ENCODE measurements around the gene ZNF655. TPM values are rescaled to one million over a fixed set of nuclear protein-coding genes. Genes with fewer than 3 reads are reported as not detected.
A peak's percentile ranks its signal among the peaks of the same experiment; 100 is the strongest.

The ZNF655 gene
- total and polyA plus RNA-seq, 7 experiments from 2014 or later = 65.8 to 165 (median 150) TPM

DNA sequence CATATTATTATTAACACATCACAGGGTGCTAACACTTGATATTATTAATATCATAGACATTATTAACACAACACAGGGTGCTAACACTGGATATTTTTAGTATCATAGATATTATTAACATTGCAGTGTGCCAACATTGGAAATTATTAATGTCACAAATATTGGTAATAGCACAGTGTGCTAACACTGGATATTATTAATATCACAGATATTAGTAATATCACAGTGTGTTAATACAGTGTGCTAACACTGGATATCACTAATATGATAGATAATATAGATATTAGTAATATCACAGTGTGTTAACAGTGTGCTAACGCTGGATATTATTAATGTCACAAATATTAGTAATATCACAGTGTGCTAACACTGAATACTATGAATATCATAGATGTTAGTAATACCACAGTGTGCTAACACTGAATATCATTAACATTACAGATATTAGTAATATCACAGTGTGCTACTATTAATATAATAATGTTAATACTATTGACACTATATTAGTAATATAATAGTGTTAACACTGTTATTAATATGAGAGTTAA, 38.0 kb downstream of the ZNF655 start:
- ChIA-PET CTCF (no interaction called here), POLR2A (no interaction called here)
- no peaks in the 10 kb centered on the region for H3K27me3 Mint-ChIP-seq
- no peaks in the 10 kb centered on the region for H3K27me3 ChIP-seq (ENCODE audit: control insufficient read depth in 2 of 2, insufficient read depth in 2 of 2, low read length in 2 of 2)
- H3K9me3 Mint-ChIP-seq = no peaks in the 10 kb centered on the region
- no peak overlapping the region for H3K27ac Mint-ChIP-seq
- H3K4me1 Mint-ChIP-seq = no peaks in the 10 kb centered on the region
- H3K36me3 Mint-ChIP-seq = no peaks in the 10 kb centered on the region
- H3K4me3 ChIP-seq (ENCODE audit: low read length) = no peak overlapping the region
- H3K27ac ChIP-seq (ENCODE audit: low read depth, low read length) = no peak overlapping the region
- no peak overlapping the region for H3K4me3 Mint-ChIP-seq
- intact Hi-C loops (cut with micrococcal nuclease) = no loop called here
- no peaks in the 10 kb centered on the region for H3K9me3 ChIP-seq (ENCODE audit: control insufficient read depth in 2 of 3, low read length in 3 of 3)
- H3K36me3 ChIP-seq (ENCODE audit: control insufficient read depth in 2 of 3, insufficient read depth in 3 of 3, low read length in 3 of 3) = no peaks in the 10 kb centered on the region
- DNase-seq (no peak), ATAC-seq (no peak)
- H3K4me1 ChIP-seq (ENCODE audit: control insufficient read depth in 2 of 2, insufficient read depth in 2 of 2, low read length in 2 of 2) = no peaks in the 10 kb centered on the region

DNA sequence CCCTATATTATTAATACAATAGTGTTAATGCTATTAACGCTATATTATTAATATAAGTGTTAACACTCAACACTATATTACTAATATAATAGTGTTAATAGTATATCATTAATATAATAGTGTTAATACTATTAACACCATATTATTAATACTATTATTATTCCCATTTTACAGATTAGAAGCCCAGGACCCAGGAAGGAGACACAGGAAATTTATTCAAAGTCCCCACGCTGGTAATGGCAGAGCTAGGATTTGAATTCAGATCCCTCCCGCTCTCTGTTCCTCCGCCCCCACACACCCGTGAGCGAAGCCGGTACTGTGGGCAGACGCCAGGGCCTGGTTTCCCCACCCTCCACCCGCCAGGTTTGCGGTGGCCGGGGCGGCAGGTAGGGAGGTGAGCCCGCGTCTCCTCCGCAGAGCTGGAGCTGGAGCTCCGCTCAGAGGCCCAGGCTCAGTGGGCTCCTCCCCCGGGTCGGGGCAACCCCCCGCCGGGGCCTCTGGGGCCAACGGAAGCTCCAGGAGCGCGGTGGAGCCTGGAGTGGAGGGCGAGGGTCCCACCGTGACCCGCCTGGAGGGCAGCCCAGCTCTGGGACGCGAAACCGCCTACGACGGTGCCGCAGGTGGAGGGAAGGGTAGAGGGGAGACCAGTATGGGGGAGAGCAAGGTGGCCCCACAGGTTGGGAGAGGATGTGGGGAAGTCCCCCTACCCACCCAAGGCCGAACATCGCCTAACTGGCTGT, 39.5 kb downstream of the ZNF655 start, which contains the start of gene TMEM225B:
TSS of gene TMEM225B (plus strand) at position 506 of the 740 bp plus-strand sequence. CDS start 6,122 bp downstream, outside the sequence.
- DNase-seq (peak in 5 of 9 donors; percentile 24 to 46 (median 38)), ATAC-seq (no peak)
- H3K27me3 ChIP-seq (ENCODE audit: control insufficient read depth in 2 of 2, insufficient read depth in 2 of 2, low read length in 2 of 2) = no peaks in the 10 kb centered on the region
- Mint-ChIP-seq H3K36me3 (no peaks in the 10 kb centered on the region), H3K27ac (no peak within 1 kb of the TSS), H3K4me1 (peaks cover 0 to 3% (median 0%) of the 10 kb centered on the region in 7 donors), H3K9me3 (no peaks in the 10 kb centered on the region), H3K27me3 (no peaks in the 10 kb centered on the region), H3K4me3 (no peak within 1 kb of the TSS)
- no peak within 1 kb of the TSS for H3K4me3 ChIP-seq (ENCODE audit: low read length)
- ChIA-PET POLR2A (interaction anchor here (0.7 kb wide), 1 partner anchor 19 kb away, joined by 3 read pairs; the partner anchor contains the start of gene ZSCAN25), CTCF (no interaction called here)
- no peaks in the 10 kb centered on the region for H3K4me1 ChIP-seq (ENCODE audit: control insufficient read depth in 2 of 2, insufficient read depth in 2 of 2, low read length in 2 of 2)
- H3K27ac ChIP-seq (ENCODE audit: low read depth, low read length) = no peak within 1 kb of the TSS
- no peaks in the 10 kb centered on the region for H3K9me3 ChIP-seq (ENCODE audit: control insufficient read depth in 2 of 3, low read length in 3 of 3)
- intact Hi-C loops (cut with micrococcal nuclease) = no loop called here
- no peaks in the 10 kb centered on the region for H3K36me3 ChIP-seq (ENCODE audit: control insufficient read depth in 2 of 3, insufficient read depth in 3 of 3, low read length in 3 of 3)

DNA sequence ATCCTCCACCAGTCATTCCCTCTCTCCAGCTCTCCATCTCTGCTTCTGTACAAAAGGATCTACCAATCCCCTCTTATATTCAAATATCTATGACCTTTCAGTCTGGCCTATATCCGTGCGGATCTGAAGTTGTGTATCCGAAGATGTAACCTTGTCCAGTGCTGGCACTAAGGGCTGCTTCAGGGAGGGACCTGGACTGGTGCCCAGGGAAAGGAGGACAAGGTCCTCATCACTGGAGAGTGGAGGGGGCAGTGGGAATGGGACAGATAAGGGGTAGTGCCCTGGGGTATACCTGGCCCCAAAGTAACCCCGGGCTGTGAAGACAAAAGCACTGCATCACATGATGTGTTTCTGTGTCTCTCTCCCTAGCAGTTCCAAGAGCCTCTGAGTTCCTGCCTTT, 41.4 kb downstream of the ZNF655 start:
- no peaks in the 10 kb centered on the region for H3K9me3 ChIP-seq (ENCODE audit: control insufficient read depth in 2 of 3, low read length in 3 of 3)
- POLR2A ChIA-PET = no interaction called here
- CTCF ChIA-PET = interaction anchor here (0.7 kb wide), 1 partner anchor 269 kb away, joined by 3 read pairs; no protein-coding TSS in a partner anchor
- Mint-ChIP-seq H3K27ac (no peak overlapping the region), H3K27me3 (no peaks in the 10 kb centered on the region), H3K36me3 (no peaks in the 10 kb centered on the region), H3K9me3 (no peaks in the 10 kb centered on the region), H3K4me3 (no peak overlapping the region), H3K4me1 (peaks cover 0 to 6% (median 0%) of the 10 kb centered on the region in 7 donors)
- no peak overlapping the region for H3K4me3 ChIP-seq (ENCODE audit: low read length)
- intact Hi-C loops (cut with micrococcal nuclease) = no loop called here
- no peaks in the 10 kb centered on the region for H3K36me3 ChIP-seq (ENCODE audit: control insufficient read depth in 2 of 3, insufficient read depth in 3 of 3, low read length in 3 of 3)
- DNase-seq (no peak), ATAC-seq (no peak)
- H3K27me3 ChIP-seq (ENCODE audit: control insufficient read depth in 2 of 2, insufficient read depth in 2 of 2, low read length in 2 of 2) = no peaks in the 10 kb centered on the region
- no peak overlapping the region for H3K27ac ChIP-seq (ENCODE audit: low read depth, low read length)
- no peaks in the 10 kb centered on the region for H3K4me1 ChIP-seq (ENCODE audit: control insufficient read depth in 2 of 2, insufficient read depth in 2 of 2, low read length in 2 of 2)

DNA sequence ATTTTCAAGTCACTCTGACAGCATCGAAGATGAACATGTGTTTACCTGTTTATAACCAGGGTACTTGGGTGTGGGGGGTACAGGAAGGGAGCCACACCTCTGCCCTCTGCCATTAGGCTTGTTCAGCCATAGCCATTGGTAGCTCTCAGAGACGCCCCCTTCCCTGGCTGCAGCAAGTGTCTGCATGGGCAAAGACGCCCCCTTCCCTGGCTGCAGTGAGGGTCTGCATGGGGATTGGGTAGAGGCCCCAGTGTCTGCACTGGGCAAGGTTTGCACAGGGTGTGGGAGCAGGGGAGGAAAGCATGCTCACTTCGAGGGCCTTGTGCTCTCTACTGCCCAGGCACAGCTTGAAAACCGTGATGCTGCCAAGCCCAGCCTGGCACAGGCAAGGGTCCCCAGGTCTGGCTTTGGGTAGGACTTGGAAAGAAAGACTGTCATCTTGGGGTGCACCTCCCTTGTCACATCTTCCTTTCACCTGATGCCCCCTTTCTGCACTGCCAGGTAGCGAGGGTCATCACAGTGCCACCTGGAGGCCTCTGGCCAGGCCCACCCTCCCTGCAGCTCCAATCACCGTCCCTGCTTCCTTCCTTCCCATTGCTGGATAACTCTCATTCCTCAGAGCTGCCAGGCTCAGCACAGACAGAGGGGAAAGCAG, 43.3 kb downstream of the ZNF655 start:
- no peaks in the 10 kb centered on the region for H3K4me1 ChIP-seq (ENCODE audit: control insufficient read depth in 2 of 2, insufficient read depth in 2 of 2, low read length in 2 of 2)
- Mint-ChIP-seq H3K27me3 (peaks cover 0 to 2% (median 0%) of the 10 kb centered on the region in 5 donors), H3K27ac (peak overlapping the region in 1 of 9 donors; percentile 21), H3K4me3 (no peak overlapping the region), H3K9me3 (no peaks in the 10 kb centered on the region), H3K4me1 (peaks cover 0 to 6% (median 0%) of the 10 kb centered on the region in 7 donors), H3K36me3 (no peaks in the 10 kb centered on the region)
- ATAC-seq (no peak), DNase-seq (peak in 1 of 9 donors; percentile 18)
- H3K36me3 ChIP-seq (ENCODE audit: control insufficient read depth in 2 of 3, insufficient read depth in 3 of 3, low read length in 3 of 3) = no peaks in the 10 kb centered on the region
- intact Hi-C loops (cut with micrococcal nuclease) = no loop called here
- H3K9me3 ChIP-seq (ENCODE audit: control insufficient read depth in 2 of 3, low read length in 3 of 3) = no peaks in the 10 kb centered on the region
- no peaks in the 10 kb centered on the region for H3K27me3 ChIP-seq (ENCODE audit: control insufficient read depth in 2 of 2, insufficient read depth in 2 of 2, low read length in 2 of 2)
- ChIA-PET CTCF (no interaction called here), POLR2A (interaction anchor here (1.4 kb wide), 1 partner anchor 15 kb away, joined by 4 read pairs; the partner anchor contains the start of gene ZSCAN25)
- H3K4me3 ChIP-seq (ENCODE audit: low read length) = no peak overlapping the region
- no peak overlapping the region for H3K27ac ChIP-seq (ENCODE audit: low read depth, low read length)

DNA sequence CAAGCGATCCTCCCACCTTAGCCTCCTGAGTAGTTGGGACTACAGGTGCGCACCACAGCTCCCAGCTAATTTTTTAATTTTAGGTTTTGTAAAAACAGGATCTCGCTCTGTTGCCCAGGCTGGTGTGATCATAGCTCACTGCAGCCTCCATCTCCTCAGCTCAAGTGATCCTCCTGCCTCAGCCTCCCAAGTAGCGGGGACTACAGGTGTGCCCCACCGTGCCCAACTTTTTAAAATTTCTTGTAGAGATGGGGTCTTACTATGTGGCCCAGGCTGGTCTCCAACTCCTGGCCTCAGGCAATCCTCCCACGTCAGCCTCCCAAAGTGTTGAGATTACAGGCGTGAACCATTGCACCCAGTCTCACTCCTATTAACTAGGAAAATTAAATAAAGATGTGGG, 47.1 kb downstream of the ZNF655 start:
- CTCF ChIA-PET = no interaction called here
- H3K4me1 ChIP-seq (ENCODE audit: control insufficient read depth in 2 of 2, insufficient read depth in 2 of 2, low read length in 2 of 2) = no peaks in the 10 kb centered on the region
- H3K36me3 ChIP-seq (ENCODE audit: control insufficient read depth in 2 of 3, insufficient read depth in 3 of 3, low read length in 3 of 3) = no peaks in the 10 kb centered on the region
- Mint-ChIP-seq H3K27me3 (peaks cover 0 to 2% (median 0%) of the 10 kb centered on the region in 5 donors), H3K4me3 (no peak overlapping the region), H3K36me3 (no peaks in the 10 kb centered on the region), H3K9me3 (no peaks in the 10 kb centered on the region), H3K27ac (no peak overlapping the region), H3K4me1 (peaks cover 0 to 6% (median 0%) of the 10 kb centered on the region in 7 donors)
- POLR2A ChIA-PET = no interaction called here
- H3K27me3 ChIP-seq (ENCODE audit: control insufficient read depth in 2 of 2, insufficient read depth in 2 of 2, low read length in 2 of 2) = no peaks in the 10 kb centered on the region
- intact Hi-C loops (cut with micrococcal nuclease) = no loop called here
- no peaks in the 10 kb centered on the region for H3K9me3 ChIP-seq (ENCODE audit: control insufficient read depth in 2 of 3, low read length in 3 of 3)
- ATAC-seq (no peak), DNase-seq (no peak)
- no peak overlapping the region for H3K27ac ChIP-seq (ENCODE audit: low read depth, low read length)
- H3K4me3 ChIP-seq (ENCODE audit: low read length) = no peak overlapping the region

DNA sequence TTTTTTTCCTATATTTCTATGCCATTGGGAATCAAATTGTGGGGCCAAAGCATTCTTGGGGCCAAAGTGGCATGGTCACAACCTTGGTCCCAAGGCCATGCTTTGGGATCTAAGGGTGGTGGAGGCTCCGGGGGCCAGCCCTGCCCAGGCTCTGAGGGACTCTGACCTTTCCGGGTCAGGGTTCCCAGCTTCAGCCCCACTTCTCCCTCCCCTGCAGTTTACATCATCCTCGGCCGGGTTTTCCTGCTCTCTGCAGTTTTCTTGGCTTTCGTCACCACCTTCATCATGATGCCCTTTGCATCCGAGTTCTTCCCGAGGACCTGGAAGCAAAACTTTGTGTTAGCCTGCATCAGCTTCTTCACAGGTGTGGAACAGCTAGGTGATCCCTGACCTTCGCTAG, 48.1 kb downstream of the ZNF655 start:
- Histone ChIP-seq H3K9me3 (ENCODE audit: control insufficient read depth in 2 of 3, low read length in 3 of 3) (no peaks in the 10 kb centered on the region), H3K36me3 (ENCODE audit: control insufficient read depth in 2 of 3, insufficient read depth in 3 of 3, low read length in 3 of 3) (no peaks in the 10 kb centered on the region), H3K27me3 (ENCODE audit: control insufficient read depth in 2 of 2, insufficient read depth in 2 of 2, low read length in 2 of 2) (no peaks in the 10 kb centered on the region), H3K4me3 (ENCODE audit: low read length) (no peak overlapping the region), H3K27ac (ENCODE audit: low read depth, low read length) (no peak overlapping the region), H3K4me1 (ENCODE audit: control insufficient read depth in 2 of 2, insufficient read depth in 2 of 2, low read length in 2 of 2) (no peaks in the 10 kb centered on the region)
- peaks cover 0 to 2% (median 0%) of the 10 kb centered on the region in 5 donors for H3K36me3 Mint-ChIP-seq
- H3K9me3 Mint-ChIP-seq = no peaks in the 10 kb centered on the region
- ATAC-seq = no peak
- ChIA-PET POLR2A (interaction anchor here (1.1 kb wide), 1 partner anchor 10 kb away, joined by 4 read pairs; no protein-coding TSS in a partner anchor), CTCF (no interaction called here)
- H3K4me3 Mint-ChIP-seq = no peak overlapping the region
- intact Hi-C loops (cut with micrococcal nuclease) = no loop called here
- no peak overlapping the region for H3K27ac Mint-ChIP-seq
- DNase-seq = no peak
- H3K4me1 Mint-ChIP-seq = peaks cover 0 to 6% (median 0%) of the 10 kb centered on the region in 7 donors
- H3K27me3 Mint-ChIP-seq = peaks cover 0 to 2% (median 0%) of the 10 kb centered on the region in 5 donors
